GM21576 (cell line): ENCODE results near the gene GPNMB.
"Not testable (repeated sequence)": the region's sequence is repeated elsewhere in the genome, so short reads cannot be mapped to it uniquely, and the experiment has no call there.

Experiments used
- ATAC-seq: cut with Tn5 transposase; IDR thresholded peaks from one replicate; pipeline ENCODE4 v1.9.1; 2021; ENCODE audit warnings: mild to moderate bottlenecking, moderate library complexity; ENCODE audit not compliant: unreplicated experiment

GPNMB gene

DNA sequence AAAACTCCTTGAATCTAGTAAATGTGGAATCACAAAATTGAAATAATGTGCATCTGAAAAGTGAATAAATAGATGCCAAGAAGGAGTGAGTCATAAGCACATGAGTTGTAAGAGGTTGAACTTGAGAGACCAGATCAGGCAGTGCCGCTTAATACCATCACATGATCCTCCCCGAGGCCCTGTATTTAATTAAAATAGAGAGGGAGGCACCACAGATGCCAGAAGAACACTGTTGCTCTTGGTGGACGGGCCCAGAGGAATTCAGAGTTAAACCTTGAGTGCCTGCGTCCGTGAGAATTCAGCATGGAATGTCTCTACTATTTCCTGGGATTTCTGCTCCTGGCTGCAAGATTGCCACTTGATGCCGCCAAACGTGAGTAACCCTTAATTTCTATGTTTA, at the start of gene GPNMB:
Gene GPNMB, plus strand, starts transcription at position 221 of the 400 bp plus-strand sequence. Its CDS starts 83 bp downstream, at position 304.
- no peak for ATAC-seq

DNA sequence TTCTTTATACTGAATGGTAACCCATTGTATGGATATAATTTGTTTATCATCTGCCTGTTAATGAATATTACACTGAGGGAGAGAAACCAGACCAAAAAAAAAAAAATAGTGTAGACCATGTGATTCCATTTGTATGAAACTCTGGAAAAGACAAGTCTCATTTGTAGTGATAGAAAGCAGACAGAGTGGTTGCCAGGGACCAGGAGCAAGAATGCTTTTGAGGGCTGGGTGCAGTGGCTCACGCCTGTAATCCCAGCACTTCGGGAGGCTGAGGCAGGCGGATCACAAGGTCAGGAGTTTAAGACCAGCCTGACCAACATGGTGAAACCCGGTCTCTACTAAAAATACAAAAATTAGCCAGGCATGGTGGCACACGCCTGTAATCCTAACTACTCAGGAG, 48.8 kb upstream of the GPNMB start:
- ATAC-seq: not testable (repeated sequence)

DNA sequence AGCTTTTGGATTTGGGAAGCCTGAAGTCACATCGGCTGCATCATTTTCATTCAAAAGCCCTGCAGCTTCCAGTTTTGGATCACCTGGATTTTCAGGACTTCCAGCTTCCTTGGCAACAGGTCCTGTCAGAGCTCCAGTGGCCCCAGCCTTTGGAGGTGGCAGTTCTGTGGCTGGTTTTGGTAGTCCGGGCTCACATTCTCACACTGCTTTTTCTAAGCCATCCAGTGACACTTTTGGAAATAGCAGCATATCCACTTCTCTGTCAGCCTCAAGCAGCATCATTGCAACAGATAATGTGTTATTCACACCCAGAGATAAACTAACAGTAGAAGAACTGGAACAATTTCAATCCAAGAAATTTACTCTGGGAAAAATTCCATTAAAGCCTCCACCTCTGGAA, 46.2 kb upstream of the GPNMB start:
- ATAC-seq: no peak

DNA sequence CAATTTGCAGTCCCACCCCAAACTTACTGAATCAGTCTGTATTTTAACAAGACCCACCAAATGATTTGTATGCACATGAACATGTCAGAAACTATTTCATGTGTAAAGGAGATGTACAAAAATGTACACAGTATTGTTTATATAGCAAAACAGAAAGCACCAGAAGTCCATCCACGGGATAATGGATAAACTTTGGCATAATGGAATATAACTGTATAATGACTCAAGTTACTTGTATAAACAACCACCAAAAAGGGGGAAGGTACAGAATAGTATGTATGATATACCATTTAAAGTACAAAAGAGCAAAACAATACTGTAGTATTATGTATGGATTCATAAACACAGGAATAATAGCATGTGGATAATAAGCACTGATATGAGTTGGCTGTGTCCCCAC, 42.3 kb upstream of the GPNMB start:
- no peak for ATAC-seq

DNA sequence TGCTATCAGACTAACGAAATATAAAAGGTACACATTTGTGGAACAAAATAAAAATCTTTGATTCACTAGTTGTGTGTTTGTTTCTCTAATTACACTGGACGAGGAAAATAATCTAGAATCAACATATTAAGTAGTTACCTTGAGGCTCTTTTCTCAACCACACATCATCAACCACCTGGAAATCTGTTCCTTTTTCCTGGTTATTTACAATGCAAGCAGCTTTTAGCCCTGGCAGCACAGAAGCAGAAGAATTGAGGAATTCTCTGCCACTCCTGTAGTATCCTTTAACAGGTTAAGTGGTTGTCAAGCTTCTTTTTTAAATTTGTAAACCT, 41.0 kb upstream of the GPNMB start:
- ATAC-seq: no peak

DNA sequence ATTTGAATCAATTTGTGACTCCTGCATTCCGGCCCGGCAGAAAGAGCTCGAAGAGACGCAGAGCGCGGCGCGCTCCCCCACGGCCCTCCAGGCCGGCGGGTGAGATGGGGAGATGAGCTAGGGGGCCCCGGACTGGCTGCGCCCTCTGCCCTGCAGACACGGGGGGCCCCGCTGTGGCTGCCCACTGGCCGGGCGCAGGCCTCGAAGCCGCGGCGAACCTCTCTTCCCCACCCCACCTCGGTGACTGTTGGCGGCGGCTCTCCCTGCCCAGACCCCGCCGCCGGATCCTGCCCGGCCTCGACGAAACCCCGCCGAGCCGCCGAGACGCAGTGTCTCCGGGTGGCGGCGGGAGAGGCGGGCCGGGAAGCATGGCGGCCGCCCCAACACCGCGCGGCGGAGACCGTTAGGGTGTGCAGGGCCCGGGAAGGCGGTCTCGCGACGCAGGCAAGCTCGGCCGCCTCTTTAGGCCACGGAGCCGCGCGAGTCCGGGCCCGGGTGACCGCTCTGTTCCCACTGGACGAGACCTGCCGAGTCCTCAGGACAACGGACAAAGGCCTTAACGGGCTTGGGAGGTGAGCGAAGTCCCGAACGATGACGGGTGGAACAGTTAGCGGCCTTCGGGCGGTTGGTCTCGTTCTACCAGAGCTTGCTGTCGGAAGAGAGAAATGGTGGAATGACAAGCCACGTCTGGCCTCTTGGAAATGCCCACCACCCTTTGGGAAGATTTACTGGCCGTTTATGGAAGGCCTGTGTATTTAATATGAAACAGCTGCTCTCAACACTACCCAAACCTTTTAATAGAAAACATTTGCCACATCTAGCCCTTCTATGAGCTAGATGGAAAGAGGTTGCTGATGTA, 40.4 kb upstream of the GPNMB start:
- no peak for ATAC-seq

DNA sequence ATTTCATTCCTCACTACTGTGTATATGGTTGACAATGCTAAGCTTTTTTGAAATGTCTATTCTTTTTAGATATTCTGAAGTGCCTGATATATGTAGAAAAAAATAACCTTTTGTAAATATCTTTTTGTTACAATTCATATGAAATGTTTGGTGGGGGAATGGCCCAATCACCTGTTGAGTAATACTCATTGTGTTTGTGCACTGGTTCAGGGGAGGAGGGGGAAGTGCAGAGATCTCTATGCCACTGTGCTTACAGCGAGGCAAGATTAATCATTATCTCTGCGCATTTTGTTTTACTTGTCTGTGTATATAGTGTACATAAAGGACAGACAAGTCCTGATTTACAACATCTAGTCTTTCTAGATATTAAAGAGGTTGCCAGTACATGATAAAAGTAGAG, 39.6 kb upstream of the GPNMB start:
- no peak for ATAC-seq

DNA sequence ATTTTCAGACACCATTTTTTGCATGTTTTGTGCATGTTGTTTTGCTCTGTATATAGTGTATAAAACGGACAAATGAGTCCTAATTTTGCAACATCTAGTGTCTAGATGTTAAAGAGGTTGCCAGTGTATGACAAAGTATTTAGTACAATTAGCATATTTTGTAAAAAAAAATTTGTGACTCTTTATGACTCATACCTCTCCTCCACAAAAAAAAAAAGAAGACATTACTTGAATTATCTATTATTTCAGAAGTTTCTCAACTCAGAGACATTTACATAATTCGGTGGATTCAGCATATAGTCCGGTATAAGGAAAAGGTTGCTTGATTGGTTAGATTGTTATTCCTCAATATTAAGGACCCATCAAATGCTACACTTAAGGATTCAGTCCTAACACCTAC, 38.7 kb upstream of the GPNMB start:
- no peak for ATAC-seq

DNA sequence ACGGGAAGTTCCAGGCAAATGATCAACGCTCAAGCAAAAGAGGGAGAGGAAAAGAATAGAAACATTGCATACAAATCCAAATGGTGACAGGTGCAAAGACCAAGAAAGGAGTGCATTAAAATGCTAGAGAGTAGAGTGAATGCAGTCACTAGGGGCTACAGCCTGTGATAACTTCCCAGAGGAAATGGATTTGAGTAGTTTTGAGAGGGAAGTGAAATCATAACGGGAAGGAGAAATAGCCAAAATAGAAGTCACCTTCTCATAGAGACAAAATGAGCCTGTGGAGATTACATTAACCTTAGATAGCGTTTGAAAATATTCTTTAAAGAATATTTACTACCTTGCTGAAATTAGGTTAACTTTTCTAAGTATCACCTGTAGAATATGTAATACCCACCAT, 38.3 kb upstream of the GPNMB start:
- no peak for ATAC-seq

DNA sequence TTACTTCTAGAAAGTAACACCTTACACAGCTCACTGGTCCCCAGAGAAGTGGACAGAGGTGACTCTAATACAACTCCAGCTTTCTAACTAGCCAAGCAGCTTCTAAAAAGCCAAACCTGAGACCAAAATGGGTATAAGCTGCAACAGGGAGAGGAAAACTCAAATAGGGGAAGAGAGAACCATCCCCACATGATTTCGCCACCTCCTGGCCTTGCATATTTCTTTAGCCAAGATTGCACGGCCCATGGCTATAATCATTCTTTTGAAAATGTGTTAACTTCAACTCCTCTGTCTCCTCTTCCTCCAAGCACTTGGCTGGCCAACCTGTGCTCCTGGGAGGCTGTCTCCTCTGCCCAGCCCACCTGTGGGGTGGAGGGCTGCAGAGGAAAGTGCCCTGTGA, 36.1 kb upstream of the GPNMB start:
- no peak for ATAC-seq

DNA sequence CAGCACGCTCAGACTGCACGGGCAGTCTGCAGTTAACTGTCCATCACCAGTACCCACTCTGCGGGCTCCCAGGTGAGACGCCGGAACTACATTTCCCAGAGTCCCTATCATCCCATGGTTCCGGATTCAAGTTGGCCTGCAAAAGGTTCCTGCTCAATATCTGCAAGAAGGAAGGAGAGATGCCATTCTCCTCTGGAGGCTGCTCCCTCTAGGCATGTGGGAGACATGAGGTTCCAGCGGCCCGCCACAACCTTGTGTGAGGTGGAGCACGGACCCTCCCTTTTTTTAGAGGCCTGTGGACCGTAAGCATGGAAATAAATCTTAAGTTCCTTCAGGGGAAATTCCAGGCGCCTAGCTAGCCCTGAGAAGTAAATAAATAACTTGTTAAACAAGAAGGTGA, 35.0 kb upstream of the GPNMB start:
- ATAC-seq: no peak

DNA sequence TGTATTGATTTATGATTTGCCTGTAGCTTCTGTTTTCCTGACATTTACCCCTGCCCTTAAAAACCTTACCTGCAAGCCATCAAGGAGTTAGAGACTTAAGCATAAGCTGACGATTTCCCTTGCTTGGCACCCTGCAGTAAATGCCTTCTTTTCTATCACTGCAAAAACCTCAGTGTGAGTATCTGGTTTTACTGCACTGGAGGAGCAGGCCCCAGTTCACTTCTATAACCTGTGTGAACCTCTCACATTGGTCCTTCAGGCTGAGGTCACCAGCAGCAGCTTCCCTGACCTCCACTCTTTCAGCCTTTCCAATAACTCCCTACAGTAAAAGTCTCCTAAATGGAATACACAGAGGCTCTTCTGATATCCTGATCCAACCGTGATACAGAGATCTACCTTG, 34.2 kb upstream of the GPNMB start:
- ATAC-seq: no peak

DNA sequence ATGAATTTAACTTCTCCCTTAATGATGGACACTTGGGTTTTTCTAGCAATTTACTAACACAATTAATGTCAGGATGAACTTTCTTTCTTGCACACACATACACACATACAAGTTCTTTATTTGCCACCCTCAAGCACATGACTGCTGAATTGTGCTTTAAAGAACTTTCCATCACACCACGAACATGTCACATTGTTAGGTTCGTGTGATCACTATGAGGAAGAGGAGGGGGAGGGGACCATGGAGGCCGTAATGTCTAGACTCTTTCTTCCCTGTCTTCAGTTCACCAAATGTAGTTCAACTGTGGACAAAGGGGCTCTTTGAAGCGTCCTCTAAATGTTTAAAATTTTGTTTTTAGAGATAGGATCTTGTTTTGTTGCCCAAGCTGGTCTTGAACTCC, 33.7 kb upstream of the GPNMB start:
- no peak for ATAC-seq

DNA sequence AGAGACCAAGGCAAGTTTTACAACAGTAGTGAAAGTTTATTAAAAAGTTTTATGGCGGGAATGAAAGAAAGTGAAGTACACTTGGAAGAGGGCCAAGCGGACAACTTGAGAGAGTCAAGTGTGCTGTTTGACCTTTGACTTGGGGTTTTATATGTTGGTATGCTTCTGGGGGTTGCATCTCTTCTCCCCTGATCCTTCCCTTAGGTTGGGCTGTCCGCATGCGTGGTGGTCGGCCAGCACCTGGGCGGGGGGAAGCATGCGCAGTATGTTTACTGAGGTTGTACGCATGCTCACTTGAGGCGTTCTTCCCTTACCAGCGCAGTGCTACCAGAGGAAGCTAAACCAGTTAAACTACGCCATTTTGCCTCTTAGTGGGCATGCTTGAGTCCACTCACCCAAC, 32.8 kb upstream of the GPNMB start:
- no peak for ATAC-seq

DNA sequence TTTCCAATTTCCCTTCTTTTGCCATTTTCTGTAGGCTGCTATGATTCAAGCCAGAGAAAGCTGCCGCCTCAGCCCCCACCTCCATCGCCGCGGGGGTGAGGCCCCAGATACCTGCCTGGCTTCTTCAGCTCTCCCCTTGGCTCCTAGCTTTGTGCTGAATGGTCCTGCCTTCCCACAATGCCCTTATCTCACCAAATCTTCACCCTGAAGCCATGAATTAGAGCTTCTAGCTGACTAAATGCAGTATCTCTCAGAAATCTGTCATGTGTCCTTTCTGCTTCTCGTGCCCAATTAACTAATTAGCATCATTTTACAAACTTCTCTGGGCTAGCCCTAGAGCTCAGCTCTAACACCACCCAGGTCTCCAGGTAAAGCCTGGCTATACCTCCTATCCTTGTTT, 32.2 kb upstream of the GPNMB start:
- ATAC-seq: no peak

DNA sequence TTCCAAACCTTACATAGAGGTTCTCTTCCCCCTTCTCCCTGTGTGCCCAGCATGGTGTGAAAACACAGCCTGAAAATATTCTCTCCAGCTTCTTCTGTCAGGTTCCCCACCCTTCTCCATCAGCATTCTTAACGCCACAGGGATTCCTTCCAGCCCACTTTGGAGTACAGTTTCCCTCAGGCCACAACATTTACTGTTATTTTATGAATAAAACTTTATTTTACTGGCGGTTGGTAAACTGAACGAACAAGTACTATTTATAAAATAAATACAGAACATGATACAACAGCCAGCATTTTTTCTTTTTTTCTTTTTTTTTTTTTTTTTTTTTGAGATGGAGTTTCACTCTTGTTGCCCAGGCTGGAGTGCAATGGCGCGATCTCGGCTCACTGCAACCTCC, 31.6 kb upstream of the GPNMB start:
- ATAC-seq: no peak

DNA sequence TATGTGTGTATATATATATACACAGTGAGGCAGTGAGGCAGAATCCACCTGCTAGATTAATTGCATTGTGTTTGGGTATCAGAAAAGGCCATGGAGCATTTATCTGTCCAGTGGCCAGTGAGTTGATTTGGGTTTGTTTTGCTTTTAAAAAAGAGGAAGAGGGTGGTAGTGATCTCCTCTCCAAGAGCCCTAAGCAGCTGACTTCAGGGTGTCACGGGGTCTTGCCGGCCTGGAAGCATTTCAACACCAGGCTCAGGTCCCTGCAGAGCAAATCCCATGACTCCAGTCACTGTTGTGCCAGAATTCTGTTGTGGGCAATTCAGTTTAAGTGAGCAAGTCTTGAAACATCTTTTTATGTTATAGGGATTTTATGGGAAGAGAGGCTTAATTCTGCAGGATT, 30.6 kb upstream of the GPNMB start:
- no peak for ATAC-seq

DNA sequence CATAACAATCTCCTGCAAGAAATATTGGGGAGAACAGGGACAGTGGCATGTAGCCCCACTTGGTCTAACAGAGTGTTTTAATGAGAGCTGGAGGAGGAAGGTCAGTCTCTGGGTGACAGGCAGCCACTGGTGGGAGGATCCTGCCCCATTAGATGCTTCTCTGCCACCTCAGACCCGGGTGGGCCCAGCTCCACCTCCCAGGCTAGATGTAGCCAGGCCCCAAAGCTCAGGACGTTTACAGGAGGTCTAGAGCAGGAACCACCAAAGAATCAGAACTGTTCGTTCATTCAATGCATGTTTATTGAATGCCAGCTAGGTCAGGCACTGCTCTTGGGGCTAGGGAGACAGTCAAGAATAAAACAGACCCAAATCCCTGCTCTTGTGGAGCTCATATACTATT, 28.4 kb upstream of the GPNMB start:
- ATAC-seq: no peak

DNA sequence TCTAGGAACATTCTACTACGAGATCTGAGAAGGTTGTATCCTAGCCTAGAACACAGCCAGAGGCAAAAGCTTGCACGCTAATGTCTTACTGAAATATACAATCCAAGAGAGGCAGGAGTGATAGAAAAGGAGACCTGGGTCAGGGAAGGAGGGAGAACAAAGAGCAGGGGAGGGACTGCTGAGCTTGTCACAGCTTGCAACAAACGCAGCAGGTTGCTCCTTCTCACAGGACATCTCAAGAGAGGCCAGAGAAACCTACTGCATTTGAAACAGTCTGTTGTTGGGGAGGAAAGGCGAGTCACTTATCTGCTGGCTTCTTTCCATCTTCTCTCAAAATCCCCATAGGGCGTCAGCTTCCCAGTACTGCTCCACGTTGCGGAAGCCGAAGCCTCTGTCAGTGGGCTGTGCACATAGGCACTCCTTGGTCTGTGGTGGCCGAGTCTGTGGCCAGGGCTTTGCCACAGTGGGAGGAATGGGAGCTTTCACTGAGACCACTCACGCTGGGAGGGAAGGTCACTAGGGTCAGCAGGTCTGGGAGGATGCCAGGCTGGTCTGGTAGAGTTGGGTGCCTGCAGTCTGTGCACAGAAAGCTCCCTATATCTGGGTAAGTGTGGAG, 25.8 kb upstream of the GPNMB start:
- no peak for ATAC-seq

DNA sequence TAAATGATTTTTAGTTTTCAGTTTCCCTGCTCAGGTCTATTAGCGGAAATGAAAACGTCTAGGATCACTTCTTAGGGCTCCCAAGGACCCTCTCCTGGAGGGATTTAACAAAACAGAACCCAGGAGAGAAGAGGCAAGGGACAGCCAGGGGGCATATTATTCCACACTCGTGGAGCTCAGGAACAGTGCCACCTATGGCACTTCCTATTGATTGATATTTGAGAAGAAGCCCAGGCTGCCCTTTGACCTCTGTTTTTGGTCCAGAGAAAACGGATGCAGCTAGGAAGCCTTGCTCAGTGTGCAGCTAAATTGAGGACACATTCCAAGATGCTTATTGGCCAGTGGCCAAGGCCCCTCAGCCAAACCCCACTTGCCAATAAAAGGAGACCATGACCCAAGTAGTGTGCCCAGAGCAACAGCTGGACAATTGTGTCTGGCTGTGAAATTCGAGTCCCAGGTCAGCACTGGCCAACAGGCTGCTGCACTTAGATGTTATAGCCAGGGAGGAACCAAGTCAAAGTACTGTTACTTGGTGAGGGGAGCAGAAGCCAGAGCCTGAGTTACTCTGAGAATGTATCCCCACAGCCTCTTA, 24.0 kb upstream of the GPNMB start:
- no peak for ATAC-seq

DNA sequence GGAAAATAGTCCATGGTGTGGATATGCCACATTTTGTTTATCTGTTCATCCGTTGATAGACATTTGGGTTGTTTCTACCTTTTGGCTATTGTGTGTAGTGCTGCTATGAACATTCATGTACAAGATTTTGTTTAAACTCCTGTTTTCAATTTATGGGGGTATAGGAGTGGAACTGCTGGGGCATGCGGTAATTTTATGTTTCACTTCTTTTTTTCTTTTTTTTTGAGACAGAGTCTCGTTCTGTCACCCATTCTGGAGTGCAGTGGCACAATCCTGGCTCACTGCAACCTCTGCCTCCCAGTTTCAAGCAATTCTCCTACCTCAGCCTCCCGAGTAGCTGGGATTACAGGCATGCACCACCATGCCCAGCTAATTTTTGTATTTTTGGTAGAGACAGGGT, 22.2 kb upstream of the GPNMB start:
- not testable (repeated sequence) for ATAC-seq

DNA sequence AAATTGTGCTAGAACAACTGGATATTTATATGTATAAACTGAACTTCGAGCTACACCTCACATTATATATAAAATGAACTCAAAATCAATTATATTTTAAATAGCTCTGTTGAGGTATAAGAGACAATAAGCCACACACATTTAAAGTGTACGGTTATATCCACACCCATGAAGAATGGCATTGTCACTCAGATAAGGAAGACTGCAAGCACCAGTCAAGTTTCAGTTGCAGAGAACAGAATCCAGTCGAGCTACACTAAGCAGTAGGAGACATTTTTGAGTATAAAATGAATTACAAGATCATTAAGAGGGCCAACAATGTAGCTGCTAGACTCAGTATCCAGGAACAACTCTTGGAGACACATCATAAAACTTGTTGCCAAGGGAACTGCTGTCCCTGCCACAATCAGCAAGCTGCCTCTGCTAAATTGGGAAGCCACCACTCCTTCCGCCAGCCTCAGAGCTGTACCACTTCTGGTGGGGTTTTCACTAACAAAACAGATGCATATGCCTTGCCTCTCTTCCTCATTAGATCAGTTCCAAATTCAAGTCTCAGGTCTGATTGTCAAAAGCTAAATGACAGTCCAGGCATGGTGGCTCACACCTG, 19.6 kb upstream of the GPNMB start:
- ATAC-seq: no peak
